Transverse colon (tissue), 4 donors: ENCODE measurements around the gene CLDN19.

ENCODE experiments used
- EP300 ChIP-seq: sonication (generic); formaldehyde crosslinking; IDR thresholded peaks from one replicate; pipeline ENCODE4 v1.6.1; 2017; ENCODE audit warnings: antibody characterized with exemption, low read depth
- POLR2A ChIP-seq: fragments of 450-650 bp; IDR thresholded peaks from one replicate; pipeline ENCODE4 v1.6.1; 2016; ENCODE audit warnings: antibody characterized with exemption, mild to moderate bottlenecking, moderate library complexity
- POLR2AphosphoS5 ChIP-seq, 3 donors: sonication (generic); formaldehyde crosslinking; IDR thresholded peaks; one replicate each; pipeline ENCODE4 v1.6.1; 2016; ENCODE audit warnings: antibody characterized with exemption in 3 of 3
- TF ChIP-seq, protein P1 (sequence below), 5 experiments: fragments of 200-600 bp in 3 of 5; fragments of 450-650 bp in 2 of 5; sonication (generic) in 3 of 5; IDR thresholded peaks; 1 replicate in 2 of 5; 2 replicates in 3 of 5; pipeline ENCODE4 v1.5.1; 2016 to 2017; ENCODE audit warnings: antibody characterized with exemption in 5 of 5, inconsistent platforms in 3 of 5, mild to moderate bottlenecking in 2 of 5, moderate library complexity in 1 of 5

DNA sequence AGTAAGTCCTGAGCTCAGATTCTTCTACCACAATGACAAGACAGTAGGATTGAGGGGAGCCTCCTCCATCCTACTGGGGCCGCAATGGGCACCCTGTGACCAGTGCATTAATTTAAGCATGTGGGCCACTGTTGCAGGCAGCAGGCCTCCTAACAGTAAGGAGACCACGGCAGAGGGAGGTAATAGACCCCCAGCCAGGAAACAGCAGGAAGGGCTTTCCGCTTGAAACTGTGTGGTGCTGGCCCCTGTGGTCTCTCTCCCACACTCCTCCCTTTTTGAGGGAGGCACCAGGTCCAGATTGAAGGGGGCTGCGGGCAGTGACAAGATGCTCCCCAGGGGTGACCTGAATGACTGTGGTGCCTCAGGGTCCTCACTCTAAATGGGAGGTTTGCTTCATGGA, 1.7 kb upstream of the CLDN19 start:
- TF ChIP-seq, protein P1, sequence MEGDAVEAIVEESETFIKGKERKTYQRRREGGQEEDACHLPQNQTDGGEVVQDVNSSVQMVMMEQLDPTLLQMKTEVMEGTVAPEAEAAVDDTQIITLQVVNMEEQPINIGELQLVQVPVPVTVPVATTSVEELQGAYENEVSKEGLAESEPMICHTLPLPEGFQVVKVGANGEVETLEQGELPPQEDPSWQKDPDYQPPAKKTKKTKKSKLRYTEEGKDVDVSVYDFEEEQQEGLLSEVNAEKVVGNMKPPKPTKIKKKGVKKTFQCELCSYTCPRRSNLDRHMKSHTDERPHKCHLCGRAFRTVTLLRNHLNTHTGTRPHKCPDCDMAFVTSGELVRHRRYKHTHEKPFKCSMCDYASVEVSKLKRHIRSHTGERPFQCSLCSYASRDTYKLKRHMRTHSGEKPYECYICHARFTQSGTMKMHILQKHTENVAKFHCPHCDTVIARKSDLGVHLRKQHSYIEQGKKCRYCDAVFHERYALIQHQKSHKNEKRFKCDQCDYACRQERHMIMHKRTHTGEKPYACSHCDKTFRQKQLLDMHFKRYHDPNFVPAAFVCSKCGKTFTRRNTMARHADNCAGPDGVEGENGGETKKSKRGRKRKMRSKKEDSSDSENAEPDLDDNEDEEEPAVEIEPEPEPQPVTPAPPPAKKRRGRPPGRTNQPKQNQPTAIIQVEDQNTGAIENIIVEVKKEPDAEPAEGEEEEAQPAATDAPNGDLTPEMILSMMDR (IDR thresholded peaks at IDR 0.05), result no peak
- TF ChIP-seq POLR2AphosphoS5 (IDR thresholded peaks at IDR 0.05) (no peak), EP300 (no peak), POLR2A (no peak)
